Measurements from ENCODE around the gene EPB41L5.

GRCh38 chr2:120075545-120075944 lies 62.7 kb downstream of the EPB41L5 start:
- no peak for TF ChIP-seq CTCF (IDR thresholded peaks at IDR 0.05)
- TF ChIP-seq POLR2AphosphoS5 (IDR thresholded peaks at IDR 0.05) = no peak
- TF ChIP-seq POLR2A (IDR thresholded peaks at IDR 0.05) = no peak

Data from breast epithelium (tissue), 3 donors.